Sigmoid colon (tissue), 7 donors: ENCODE data around the gene DCST1. TPM values are rescaled to one million over a fixed set of nuclear protein-coding genes. Genes with fewer than 3 reads are reported as not detected.

Experiments used
- DNase-seq: peaks from one replicate; pipeline ENCODE4 v3.0.0-alpha.2; 2019
- H3K27ac ChIP-seq, 4 donors: fragments of 200-600 bp; sonication (generic); one replicate each; pipeline ENCODE4 v1.5.1; 2016 to 2019; ENCODE audit warnings: mild to moderate bottlenecking in 1 of 4
- H3K27me3 ChIP-seq, 3 donors: fragments of 200-600 bp; sonication (generic); one replicate each; pipeline ENCODE4 v1.5.1; 2019; ENCODE audit warnings: mild to moderate bottlenecking in 1 of 3
- H3K36me3 ChIP-seq, 4 donors: fragments of 200-600 bp; sonication (generic); one replicate each; pipeline ENCODE4 v1.5.1; 2016 to 2019
- H3K4me1 ChIP-seq, 4 donors: fragments of 200-600 bp; sonication (generic); one replicate each; pipeline ENCODE4 v1.5.1; 2017 to 2019
- H3K4me3 ChIP-seq, 4 donors: fragments of 200-600 bp; sonication (generic); one replicate each; pipeline ENCODE4 v1.5.1; 2017 to 2019; ENCODE audit warnings: mild to moderate bottlenecking in 2 of 4, moderate library complexity in 1 of 4
- H3K9me3 ChIP-seq, 4 donors: fragments of 200-600 bp in 3 of 4; sonication (generic) in 3 of 4; one replicate each; pipeline versions ENCODE4 v1.5.1 to v1.6.1; 2013 to 2019
- CTCF ChIP-seq, 4 experiments: fragments of 450-650 bp in 3 of 4; fragments of 200-600 bp in 1 of 4; IDR thresholded peaks; one replicate each; pipeline ENCODE4 v1.5.1; 2016 to 2019; ENCODE audit warnings: antibody characterized with exemption in 4 of 4, mild to moderate bottlenecking in 3 of 4, moderate library complexity in 2 of 4
- EP300 ChIP-seq, 4 donors: sonication (generic); formaldehyde crosslinking; IDR thresholded peaks; one replicate each; pipeline ENCODE4 v1.6.1; 2017; ENCODE audit warnings: antibody characterized with exemption in 4 of 4
- POLR2A ChIP-seq, 2 donors: fragments of 450-650 bp; IDR thresholded peaks; one replicate each; pipeline ENCODE4 v1.6.1; 2016; ENCODE audit warnings: antibody characterized with exemption in 2 of 2, mild to moderate bottlenecking in 2 of 2, moderate library complexity in 2 of 2
- POLR2AphosphoS5 ChIP-seq, 4 donors: sonication (generic); formaldehyde crosslinking; IDR thresholded peaks; one replicate each; pipeline ENCODE4 v1.6.1; 2017; ENCODE audit warnings: antibody characterized with exemption in 4 of 4
- WGBS, 2 donors: extraction: QIAGEN DNeasy Blood & Tissue Kit; methylation state at CpG; one replicate each; pipeline ENCODE4 v1.1.7; 2013; 5-methylcytosine and 5-hydroxymethylcytosine counted together
- intact Hi-C: fragments of 100-400 bp; cut with DNase I; formaldehyde crosslinking; loops from one replicate; pipeline ENCODE4 v1.15.1; 2023
- polyA plus RNA-seq, 3 donors: library from polyadenylated mRNA; stranded (reverse); fragments of 200-250 nt; gene quantifications; one replicate each; pipeline ENCODE4 v1.2.3, GENCODE V29; 2013
- total RNA-seq, 4 donors: library from RNA; depleted of rRNA; stranded (reverse); fragments of >200 nt; gene quantifications; one replicate each; pipeline ENCODE4 v1.1.0, GENCODE V29; 2016
- donor health status: healthy with polysubstance abuse.
- donor health status: Bipolar disorder and iron deficiency.
- donor health status: healthy.

Gene DCST1
- total and polyA plus RNA-seq, 7 donors, result 0.09 to 0.16 TPM; not detected in 5

GRCh38 chr1:155083865-155084721, 50.5 kb downstream of the DCST1 start:
- Histone ChIP-seq H3K4me3 (peak overlapping the region in 3 of 4 donors; percentile 65 to 73 (median 71)), H3K27ac (peak overlapping the region in 2 of 4 donors; percentile 91 to 94), H3K36me3 (no peaks in the 10 kb centered on the region), H3K4me1 (peaks cover 0 to 57% (median 55%) of the 10 kb centered on the region in 4 donors), H3K27me3 (peaks cover 45 to 54% (median 53%) of the 10 kb centered on the region in 3 donors), H3K9me3 (no peaks in the 10 kb centered on the region)
- WGBS, 2 donors, result 10 to 27% methylated on average over 21 of the region's 21 CpGs
- TF ChIP-seq CTCF (IDR thresholded peaks at IDR 0.05) (no peak), POLR2AphosphoS5 (IDR thresholded peaks at IDR 0.05) (no peak), POLR2A (IDR thresholded peaks at IDR 0.05) (no peak), EP300 (IDR thresholded peaks at IDR 0.05) (no peak)
- no peak for DNase-seq
- intact Hi-C loops, result loop anchor here (1.0 to 2.0 kb wide), 2 partner anchors 21 to 33 kb away; partner anchors contain the start of genes ADAM15 and EFNA4

GRCh38 chr1:155084722-155085503, 51.3 kb downstream of the DCST1 start:
- Histone ChIP-seq H3K27me3 (peaks cover 38 to 46% (median 45%) of the 10 kb centered on the region in 3 donors), H3K4me3 (peak overlapping the region; percentile 44 to 73 (median 68)), H3K27ac (peak overlapping the region; percentile 86 to 94 (median 89)), H3K4me1 (peaks cover 0 to 48% (median 46%) of the 10 kb centered on the region in 4 donors), H3K36me3 (no peaks in the 10 kb centered on the region), H3K9me3 (no peaks in the 10 kb centered on the region)
- intact Hi-C loops, result loop anchor here (1.0 to 2.0 kb wide), 2 partner anchors 22 to 34 kb away; partner anchors contain the start of genes ADAM15 and EFNA4
- WGBS, 2 donors, result 1% methylated on average over 67 of the region's 67 CpGs
- peak; percentile 96 for DNase-seq
- TF ChIP-seq POLR2AphosphoS5 (IDR thresholded peaks at IDR 0.05) (peak; percentile 11 to 65 (median 48)), CTCF (IDR thresholded peaks at IDR 0.05) (peak; percentile 92 to 99 (median 96)), EP300 (IDR thresholded peaks at IDR 0.05) (peak in 1 of 4 donors; percentile 27), POLR2A (IDR thresholded peaks at IDR 0.05) (peak in 1 of 2 donors; percentile 42)

- intact Hi-C loops, result loop anchor here (2.0 kb wide), 1 partner anchor 35 kb away; the partner anchor contains the start of gene ADAM15
- 2 to 4% methylated on average over 32 of the region's 32 CpGs for WGBS, 2 donors
- DNase-seq, result peak; percentile 85
- peak overlapping the region; percentile 86 to 94 (median 89) for H3K27ac ChIP-seq
- no peaks in the 10 kb centered on the region for H3K9me3 ChIP-seq
- no peaks in the 10 kb centered on the region for H3K36me3 ChIP-seq
- H3K27me3 ChIP-seq, result peaks cover 31 to 39% (median 38%) of the 10 kb centered on the region in 3 donors
- peaks cover 0 to 41% (median 39%) of the 10 kb centered on the region in 4 donors for H3K4me1 ChIP-seq
- TF ChIP-seq EP300 (IDR thresholded peaks at IDR 0.05) (no peak), CTCF (IDR thresholded peaks at IDR 0.05) (no peak), POLR2A (IDR thresholded peaks at IDR 0.05) (no peak)
- H3K4me3 ChIP-seq, result peak overlapping the region; percentile 44 to 73 (median 68)
Observed at GRCh38 chr1:155085504-155086127, 52.0 kb downstream of the DCST1 start.

- intact Hi-C loops, result no loop called here
Observed at GRCh38 chr1:155086128-155086741, 52.6 kb downstream of the DCST1 start.

More at GRCh38 chr1:155086128-155086741, 52.6 kb downstream of the DCST1 start:
- H3K27ac ChIP-seq, result peak overlapping the region; percentile 86 to 94 (median 89)
- TF ChIP-seq POLR2AphosphoS5 (IDR thresholded peaks at IDR 0.05), result no peak
- no peak for TF ChIP-seq POLR2A (IDR thresholded peaks at IDR 0.05)
- TF ChIP-seq EP300 (IDR thresholded peaks at IDR 0.05), result no peak
- TF ChIP-seq CTCF (IDR thresholded peaks at IDR 0.05), result peak; percentile 86 to 99 (median 96)
- H3K4me1 ChIP-seq, result peaks cover 0 to 39% (median 36%) of the 10 kb centered on the region in 4 donors
- no peaks in the 10 kb centered on the region for H3K36me3 ChIP-seq
- DNase-seq, result peak; percentile 86
- 18 to 21% methylated on average over 24 of the region's 24 CpGs for WGBS, 2 donors
- no peaks in the 10 kb centered on the region for H3K9me3 ChIP-seq
- H3K27me3 ChIP-seq, result peaks cover 25 to 32% (median 32%) of the 10 kb centered on the region in 3 donors
- H3K4me3 ChIP-seq, result peak overlapping the region in 3 of 4 donors; percentile 65 to 73 (median 71)
